ENCODE data around the gene SLIT3. TPM values are rescaled to one million over a fixed set of nuclear protein-coding genes. Genes with fewer than 3 reads are reported as not detected.

The SLIT3 gene
- total RNA-seq, 1 experiment from 2014 or later: not detected

- H4K20me1 ChIP-seq (ENCODE audit: insufficient read depth, low read depth, low read length): no peaks in the 10 kb centered on the region
- no peak overlapping the region for H3K9ac ChIP-seq (ENCODE audit: low read length)
- no peaks in the 10 kb centered on the region for H3K9me3 ChIP-seq (ENCODE audit: low read length)
- no peak overlapping the region for H2AFZ ChIP-seq (ENCODE audit: low read length)
- no peaks in the 10 kb centered on the region for H3K27me3 ChIP-seq (ENCODE audit: low read length)
- H3K9me2 ChIP-seq (replicated peaks; ENCODE audit: insufficient read depth, low read length): no peaks in the 10 kb centered on the region
- no peaks in the 10 kb centered on the region for H3K36me3 ChIP-seq (ENCODE audit: insufficient read depth, low read length)
- H3K4me2 ChIP-seq (ENCODE audit: low read depth, low read length, poor library complexity, severe bottlenecking): no peak overlapping the region
- DNase-seq: no peak
- H3K4me3 ChIP-seq (ENCODE audit: low read length): no peak overlapping the region
- H3K4me1 ChIP-seq (ENCODE audit: low read length): no peaks in the 10 kb centered on the region
- no peaks in the 10 kb centered on the region for H3K79me2 ChIP-seq (ENCODE audit: low read length)
- H3K27ac ChIP-seq (ENCODE audit: low read length): no peak overlapping the region
These were observed 490.3 kb downstream of the SLIT3 start for GRCh38 chr5:168810641-168811040.

GRCh38 chr5:168809218-168809617 is 491.7 kb downstream of the SLIT3 start:
- H2AFZ ChIP-seq (ENCODE audit: low read length): no peak overlapping the region
- H3K9me3 ChIP-seq (ENCODE audit: low read length): no peaks in the 10 kb centered on the region
- H3K27ac ChIP-seq (ENCODE audit: low read length): no peak overlapping the region
- H3K4me2 ChIP-seq (ENCODE audit: low read depth, low read length, poor library complexity, severe bottlenecking): no peak overlapping the region
- H3K79me2 ChIP-seq (ENCODE audit: low read length): no peaks in the 10 kb centered on the region
- no peak overlapping the region for H3K4me3 ChIP-seq (ENCODE audit: low read length)
- H3K9me2 ChIP-seq (replicated peaks; ENCODE audit: insufficient read depth, low read length): no peaks in the 10 kb centered on the region
- H3K9ac ChIP-seq (ENCODE audit: low read length): no peak overlapping the region
- no peaks in the 10 kb centered on the region for H4K20me1 ChIP-seq (ENCODE audit: insufficient read depth, low read depth, low read length)
- DNase-seq: no peak
- no peaks in the 10 kb centered on the region for H3K4me1 ChIP-seq (ENCODE audit: low read length)
- no peaks in the 10 kb centered on the region for H3K36me3 ChIP-seq (ENCODE audit: insufficient read depth, low read length)
- H3K27me3 ChIP-seq (ENCODE audit: low read length): no peaks in the 10 kb centered on the region

GRCh38 chr5:168808051-168808616 is 492.8 kb downstream of the SLIT3 start:
- no peak overlapping the region for H3K9ac ChIP-seq (ENCODE audit: low read length)
- H3K36me3 ChIP-seq (ENCODE audit: insufficient read depth, low read length): no peaks in the 10 kb centered on the region
- no peak overlapping the region for H2AFZ ChIP-seq (ENCODE audit: low read length)
- H3K27me3 ChIP-seq (ENCODE audit: low read length): no peaks in the 10 kb centered on the region
- H3K27ac ChIP-seq (ENCODE audit: low read length): no peak overlapping the region
- no peaks in the 10 kb centered on the region for H3K79me2 ChIP-seq (ENCODE audit: low read length)
- H4K20me1 ChIP-seq (ENCODE audit: insufficient read depth, low read depth, low read length): no peaks in the 10 kb centered on the region
- no peak overlapping the region for H3K4me3 ChIP-seq (ENCODE audit: low read length)
- no peak overlapping the region for H3K4me2 ChIP-seq (ENCODE audit: low read depth, low read length, poor library complexity, severe bottlenecking)
- no peak for DNase-seq
- H3K9me3 ChIP-seq (ENCODE audit: low read length): no peaks in the 10 kb centered on the region
- no peaks in the 10 kb centered on the region for H3K9me2 ChIP-seq (replicated peaks; ENCODE audit: insufficient read depth, low read length)
- H3K4me1 ChIP-seq (ENCODE audit: low read length): no peaks in the 10 kb centered on the region

GRCh38 chr5:168807287-168807686 is 493.7 kb downstream of the SLIT3 start:
- Histone ChIP-seq H3K9ac (ENCODE audit: low read length) (no peak overlapping the region), H4K20me1 (ENCODE audit: insufficient read depth, low read depth, low read length) (no peaks in the 10 kb centered on the region), H3K4me3 (ENCODE audit: low read length) (no peak overlapping the region), H3K9me3 (ENCODE audit: low read length) (no peaks in the 10 kb centered on the region), H3K27me3 (ENCODE audit: low read length) (no peaks in the 10 kb centered on the region), H3K27ac (ENCODE audit: low read length) (no peak overlapping the region), H3K79me2 (ENCODE audit: low read length) (no peaks in the 10 kb centered on the region), H3K4me2 (ENCODE audit: low read depth, low read length, poor library complexity, severe bottlenecking) (no peak overlapping the region), H3K36me3 (ENCODE audit: insufficient read depth, low read length) (no peaks in the 10 kb centered on the region), H2AFZ (ENCODE audit: low read length) (no peak overlapping the region), H3K9me2 (replicated peaks; ENCODE audit: insufficient read depth, low read length) (no peaks in the 10 kb centered on the region), H3K4me1 (ENCODE audit: low read length) (no peaks in the 10 kb centered on the region)
- DNase-seq: no peak

DNA sequence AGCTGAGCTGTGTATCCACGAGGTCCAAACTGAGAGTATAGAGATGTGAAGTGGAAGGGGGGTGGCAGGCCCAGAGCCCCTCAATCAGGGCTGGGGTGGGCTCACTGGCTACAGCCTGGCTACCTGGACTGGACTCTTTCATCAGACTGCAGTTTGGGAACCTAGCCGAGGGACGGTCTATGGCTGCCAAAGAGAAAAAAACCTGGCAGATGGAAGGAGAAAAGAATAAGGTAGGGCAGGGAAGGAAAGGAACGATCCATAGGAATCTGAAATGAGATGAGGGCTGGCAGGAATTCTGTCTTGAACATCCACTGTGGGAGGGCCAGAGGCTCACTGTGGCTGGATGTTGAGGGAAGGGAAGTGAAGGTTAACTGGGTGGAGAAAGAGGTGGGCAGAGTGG is 497.4 kb downstream of the SLIT3 start:
- Histone ChIP-seq H3K4me1 (ENCODE audit: low read length) (no peaks in the 10 kb centered on the region), H3K79me2 (ENCODE audit: low read length) (no peaks in the 10 kb centered on the region)

DNA sequence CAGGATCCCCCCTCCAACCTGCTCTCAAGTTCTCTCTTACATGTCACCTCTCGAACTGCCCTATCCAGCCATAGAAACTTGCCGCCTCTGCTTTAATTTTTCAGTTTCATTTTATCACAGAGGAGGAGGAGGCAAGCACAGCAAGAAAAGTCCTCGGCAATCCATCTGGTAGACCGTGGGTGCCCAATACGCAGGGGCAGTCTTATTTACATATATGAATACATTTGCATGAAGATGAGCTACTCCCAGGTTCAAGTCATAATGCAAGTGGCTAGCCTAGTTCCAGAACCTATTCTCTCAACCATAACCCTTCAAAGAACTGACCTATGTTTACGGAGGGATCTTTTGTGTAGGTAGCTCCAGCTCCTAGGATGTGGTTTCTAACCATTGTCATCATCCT is 498.6 kb downstream of the SLIT3 start:
- Histone ChIP-seq H3K9me3 (ENCODE audit: low read length) (no peaks in the 10 kb centered on the region), H3K4me1 (ENCODE audit: low read length) (no peaks in the 10 kb centered on the region), H2AFZ (ENCODE audit: low read length) (no peak overlapping the region), H3K4me3 (ENCODE audit: low read length) (no peak overlapping the region), H3K27ac (ENCODE audit: low read length) (no peak overlapping the region), H3K79me2 (ENCODE audit: low read length) (no peaks in the 10 kb centered on the region), H3K27me3 (ENCODE audit: low read length) (no peaks in the 10 kb centered on the region), H4K20me1 (ENCODE audit: insufficient read depth, low read depth, low read length) (no peaks in the 10 kb centered on the region), H3K9ac (ENCODE audit: low read length) (no peak overlapping the region), H3K36me3 (ENCODE audit: insufficient read depth, low read length) (no peaks in the 10 kb centered on the region), H3K9me2 (replicated peaks; ENCODE audit: insufficient read depth, low read length) (no peaks in the 10 kb centered on the region), H3K4me2 (ENCODE audit: low read depth, low read length, poor library complexity, severe bottlenecking) (no peak overlapping the region)
- no peak for DNase-seq

More for the DNA sequence above, 497.4 kb downstream of the SLIT3 start:
- no peak overlapping the region for H3K27ac ChIP-seq (ENCODE audit: low read length)
- H3K4me3 ChIP-seq (ENCODE audit: low read length): no peak overlapping the region
- H4K20me1 ChIP-seq (ENCODE audit: insufficient read depth, low read depth, low read length): no peaks in the 10 kb centered on the region
- no peak overlapping the region for H2AFZ ChIP-seq (ENCODE audit: low read length)
- no peaks in the 10 kb centered on the region for H3K27me3 ChIP-seq (ENCODE audit: low read length)
- H3K9me3 ChIP-seq (ENCODE audit: low read length): no peaks in the 10 kb centered on the region
- H3K9me2 ChIP-seq (replicated peaks; ENCODE audit: insufficient read depth, low read length): no peaks in the 10 kb centered on the region
- H3K9ac ChIP-seq (ENCODE audit: low read length): no peak overlapping the region
- H3K36me3 ChIP-seq (ENCODE audit: insufficient read depth, low read length): no peaks in the 10 kb centered on the region
- no peak overlapping the region for H3K4me2 ChIP-seq (ENCODE audit: low read depth, low read length, poor library complexity, severe bottlenecking)
- no peak for DNase-seq

GRCh38 chr5:168801567-168801966 is 499.4 kb downstream of the SLIT3 start:
- no peak overlapping the region for H3K4me2 ChIP-seq (ENCODE audit: low read depth, low read length, poor library complexity, severe bottlenecking)
- no peaks in the 10 kb centered on the region for H3K9me2 ChIP-seq (replicated peaks; ENCODE audit: insufficient read depth, low read length)
- no peak overlapping the region for H3K9ac ChIP-seq (ENCODE audit: low read length)
- no peaks in the 10 kb centered on the region for H3K9me3 ChIP-seq (ENCODE audit: low read length)
- no peaks in the 10 kb centered on the region for H4K20me1 ChIP-seq (ENCODE audit: insufficient read depth, low read depth, low read length)
- DNase-seq: no peak
- no peaks in the 10 kb centered on the region for H3K4me1 ChIP-seq (ENCODE audit: low read length)
- H3K4me3 ChIP-seq (ENCODE audit: low read length): no peak overlapping the region
- H3K27me3 ChIP-seq (ENCODE audit: low read length): no peaks in the 10 kb centered on the region
- no peaks in the 10 kb centered on the region for H3K36me3 ChIP-seq (ENCODE audit: insufficient read depth, low read length)
- no peaks in the 10 kb centered on the region for H3K79me2 ChIP-seq (ENCODE audit: low read length)
- no peak overlapping the region for H3K27ac ChIP-seq (ENCODE audit: low read length)
- no peak overlapping the region for H2AFZ ChIP-seq (ENCODE audit: low read length)

DNA sequence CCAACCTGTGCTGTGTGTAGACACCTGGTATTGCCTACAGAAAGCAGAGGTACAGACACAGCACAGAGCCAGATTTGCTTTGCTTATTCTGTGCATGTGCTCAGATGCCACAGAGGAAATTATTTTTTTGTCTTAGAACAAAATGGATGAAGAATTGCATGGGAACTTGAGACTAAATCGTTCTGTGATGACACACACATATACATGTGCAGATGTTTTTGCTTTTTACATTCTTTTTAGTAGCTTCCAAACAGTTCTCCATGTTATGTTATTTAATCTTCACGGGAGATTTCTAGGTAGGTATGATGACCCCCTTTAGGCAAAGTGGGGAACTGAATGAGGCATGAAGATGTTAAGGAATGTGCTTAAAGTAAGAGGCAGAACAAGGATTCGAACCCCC is 500.2 kb downstream of the SLIT3 start:
- Histone ChIP-seq H3K9ac (ENCODE audit: low read length) (no peak overlapping the region), H3K4me3 (ENCODE audit: low read length) (no peak overlapping the region), H3K27ac (ENCODE audit: low read length) (no peak overlapping the region), H3K4me1 (ENCODE audit: low read length) (no peaks in the 10 kb centered on the region), H3K36me3 (ENCODE audit: insufficient read depth, low read length) (no peaks in the 10 kb centered on the region), H4K20me1 (ENCODE audit: insufficient read depth, low read depth, low read length) (no peaks in the 10 kb centered on the region), H3K9me2 (replicated peaks; ENCODE audit: insufficient read depth, low read length) (no peaks in the 10 kb centered on the region), H3K9me3 (ENCODE audit: low read length) (no peaks in the 10 kb centered on the region), H2AFZ (ENCODE audit: low read length) (no peak overlapping the region), H3K79me2 (ENCODE audit: low read length) (no peaks in the 10 kb centered on the region), H3K27me3 (ENCODE audit: low read length) (no peaks in the 10 kb centered on the region), H3K4me2 (ENCODE audit: low read depth, low read length, poor library complexity, severe bottlenecking) (no peak overlapping the region)
- no peak for DNase-seq

All from Karpas-422 (cell line).